GM18502 (cell line): ENCODE results near the gene OS9.
A peak's percentile ranks its signal among the peaks of the same experiment; 100 is the strongest.
"Not testable (repeated sequence)": the region's sequence is repeated elsewhere in the genome, so short reads cannot be mapped to it uniquely, and the experiment has no call there.

Experiments used
- ATAC-seq: cut with Tn5 transposase; IDR thresholded peaks from one replicate; pipeline ENCODE4 v1.9.1; 2021; ENCODE audit warnings: mild to moderate bottlenecking; ENCODE audit not compliant: unreplicated experiment, poor library complexity

The OS9 gene

DNA sequence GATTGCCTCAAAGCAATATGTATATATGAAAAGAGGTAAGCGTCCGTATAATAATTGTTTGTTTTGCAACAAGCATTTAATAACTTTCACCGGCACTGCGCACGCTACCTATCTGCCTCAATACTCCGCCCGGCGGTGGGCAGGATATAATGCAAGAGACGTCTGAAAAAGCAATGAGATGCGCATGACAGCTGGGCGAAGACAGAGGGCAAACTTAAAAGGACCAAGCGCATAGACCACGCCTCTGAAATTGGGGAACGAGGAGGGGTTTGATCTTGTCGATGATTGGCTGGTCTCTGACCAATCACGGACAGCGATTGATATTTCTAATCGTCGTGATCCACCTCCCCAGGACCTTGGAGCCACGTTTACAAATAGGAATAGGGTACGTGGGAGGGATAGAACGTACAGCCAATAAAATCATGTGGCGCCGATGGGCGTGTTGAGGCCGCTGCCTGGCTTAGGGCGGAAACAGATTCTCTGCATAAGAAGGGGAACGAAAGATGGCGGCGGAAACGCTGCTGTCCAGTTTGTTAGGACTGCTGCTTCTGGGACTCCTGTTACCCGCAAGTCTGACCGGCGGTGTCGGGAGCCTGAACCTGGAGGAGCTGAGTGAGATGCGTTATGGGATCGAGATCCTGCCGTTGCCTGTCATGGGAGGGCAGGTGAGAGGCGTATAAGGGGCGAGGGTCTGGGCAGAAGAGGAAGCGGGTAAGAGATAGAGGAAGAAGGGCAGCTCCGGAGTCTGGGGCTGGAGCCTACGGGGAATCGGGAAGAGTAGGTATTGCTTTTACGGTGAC is at the start of gene OS9:
Gene OS9 (plus strand): TSS at position 474 of the 800 bp plus-strand sequence. CDS start 30 bp downstream, at position 504.
- peak; percentile 97 for ATAC-seq

DNA sequence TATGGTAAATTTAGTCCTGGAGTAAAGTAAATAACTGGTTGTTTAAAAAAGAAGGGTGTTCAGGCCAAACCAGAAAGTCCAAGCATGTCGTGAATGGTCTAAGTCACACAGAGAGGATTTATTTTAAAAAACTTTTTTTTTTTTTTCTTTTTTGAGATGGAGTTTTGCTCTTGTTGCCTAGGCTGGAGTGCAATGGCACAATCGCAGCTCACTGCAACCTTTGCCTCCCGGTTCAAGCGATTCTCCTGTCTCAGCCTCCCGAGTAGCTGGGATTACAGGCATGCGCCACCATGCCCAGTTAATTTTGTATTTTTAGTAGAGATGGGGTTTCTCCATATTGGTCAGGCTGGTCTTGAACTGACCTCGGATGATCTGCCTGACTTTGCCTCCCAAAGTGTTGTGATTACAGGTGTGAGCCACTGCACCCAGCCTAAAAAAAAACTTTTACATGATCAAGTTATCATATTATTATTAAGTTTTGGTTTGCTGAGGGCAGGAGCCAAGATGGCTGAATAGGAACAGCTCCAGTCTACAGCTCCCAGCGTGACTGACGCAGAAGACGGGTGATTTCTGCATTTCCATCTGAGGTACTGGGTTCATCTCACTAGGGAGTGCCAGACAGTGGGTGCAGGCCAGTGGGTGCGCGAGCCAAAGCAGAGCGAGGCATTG is 47.8 kb upstream of the OS9 start:
- ATAC-seq: not testable (repeated sequence)

DNA sequence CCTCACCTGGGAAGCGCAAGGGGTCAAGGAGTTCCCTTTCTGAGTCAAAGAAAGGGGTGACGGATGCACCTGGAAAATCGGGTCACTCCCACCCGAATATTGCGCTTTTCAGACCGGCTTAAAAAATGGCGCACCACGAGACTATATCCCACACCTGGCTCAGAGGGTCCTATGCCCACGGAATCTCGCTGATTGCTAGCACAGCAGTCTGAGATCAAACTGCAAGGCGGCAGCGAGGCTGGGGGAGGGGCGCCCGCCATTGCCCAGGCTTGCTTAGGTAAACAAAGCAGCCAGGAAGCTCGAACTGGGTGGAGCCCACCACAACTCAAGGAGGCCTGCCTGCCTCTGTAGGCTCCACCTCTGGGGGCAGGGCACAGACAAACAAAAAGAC is 47.3 kb upstream of the OS9 start:
- ATAC-seq: not testable (repeated sequence)

- no peak for ATAC-seq
These were observed 39.9 kb upstream of the OS9 start for GRCh38 chr12:57654042-57654441.

GRCh38 chr12:57655541-57656240 is 38.2 kb upstream of the OS9 start:
- no peak for ATAC-seq

GRCh38 chr12:57656408-57656807 is 37.5 kb upstream of the OS9 start:
- not testable (repeated sequence) for ATAC-seq

DNA sequence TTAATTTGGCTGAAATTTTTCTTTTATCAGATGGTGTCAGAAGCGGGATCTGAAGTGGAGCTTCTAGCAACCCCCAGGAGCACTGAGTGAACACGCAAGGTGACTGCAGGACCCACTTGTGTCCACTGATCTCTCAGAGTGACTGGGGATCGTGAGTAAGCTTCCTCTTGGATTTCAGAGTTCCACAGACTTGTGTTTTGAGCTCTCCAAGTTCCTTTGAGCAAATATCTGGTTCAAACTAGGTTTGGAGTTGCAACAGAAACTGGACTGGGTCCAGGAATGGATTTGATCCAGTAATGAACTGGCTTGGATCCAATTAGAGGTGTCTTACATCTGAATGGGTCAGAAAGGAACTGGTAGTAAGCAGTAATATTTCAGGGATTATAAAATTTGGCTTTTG is 36.2 kb upstream of the OS9 start:
- no peak for ATAC-seq

GRCh38 chr12:57658890-57659289 is 35.0 kb upstream of the OS9 start:
- no peak for ATAC-seq

DNA sequence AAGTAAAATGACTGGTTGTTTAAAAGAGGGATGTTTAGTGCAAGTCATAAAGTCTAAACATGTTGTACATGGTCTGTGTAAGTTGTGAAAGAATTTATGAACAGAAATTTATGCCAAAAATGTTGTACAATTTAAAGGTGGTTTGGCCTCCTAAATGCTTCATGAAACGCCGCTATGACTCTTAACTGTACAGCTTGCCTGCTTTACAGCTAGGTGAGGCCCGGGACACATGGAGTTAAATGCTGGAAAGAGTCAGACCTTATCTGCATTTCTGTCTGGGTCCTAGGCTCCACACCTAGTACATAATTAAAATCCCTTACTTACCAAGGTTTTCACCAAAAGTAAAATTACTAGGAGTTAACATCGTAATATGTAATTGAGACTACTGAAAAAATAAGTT is 32.6 kb upstream of the OS9 start:
- no peak for ATAC-seq

GRCh38 chr12:57665066-57665820 is 28.7 kb upstream of the OS9 start:
- ATAC-seq: not testable (repeated sequence)

DNA sequence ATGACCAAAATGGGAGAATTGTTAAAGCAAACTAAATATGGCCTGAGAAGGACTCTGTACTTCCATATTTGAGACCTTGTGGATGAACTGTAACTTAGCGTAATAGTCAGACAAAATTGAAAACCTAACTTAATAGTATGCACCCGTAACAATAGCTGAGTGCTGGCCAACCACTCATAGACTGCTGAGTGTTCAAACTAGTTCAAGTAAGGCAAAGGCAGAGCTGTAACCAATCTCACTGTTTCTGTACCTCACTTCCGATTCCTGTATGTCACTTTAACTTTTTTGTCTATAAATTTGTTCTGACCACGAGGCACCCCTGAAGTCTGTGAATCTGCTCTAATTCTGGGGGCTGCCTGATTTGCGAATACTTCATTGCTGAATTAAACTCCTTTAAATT is 27.0 kb upstream of the OS9 start:
- ATAC-seq: no peak

GRCh38 chr12:57669691-57670090 is 24.2 kb upstream of the OS9 start:
- ATAC-seq: not testable (repeated sequence)

DNA sequence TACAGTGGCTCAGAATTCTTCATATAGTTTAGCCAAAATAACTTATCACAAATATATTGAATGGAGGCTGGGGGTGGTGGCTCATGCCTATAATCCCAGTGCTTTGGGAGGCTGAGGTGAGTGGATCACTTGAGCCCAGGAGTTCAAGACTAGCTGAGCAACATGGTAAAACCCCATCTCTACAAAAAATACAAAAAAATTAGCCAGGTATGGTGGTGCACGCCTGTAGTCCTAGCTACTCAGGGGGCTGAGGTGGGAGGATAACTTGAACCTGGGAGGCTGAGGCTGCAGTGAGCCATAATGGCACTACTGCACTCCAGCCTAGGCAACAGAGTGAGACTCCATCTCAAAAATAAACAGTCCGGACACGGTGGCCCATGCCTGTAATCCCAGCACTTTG is 22.1 kb upstream of the OS9 start:
- ATAC-seq: not testable (repeated sequence)

GRCh38 chr12:57672801-57673200 is 21.1 kb upstream of the OS9 start:
- ATAC-seq: no peak

DNA sequence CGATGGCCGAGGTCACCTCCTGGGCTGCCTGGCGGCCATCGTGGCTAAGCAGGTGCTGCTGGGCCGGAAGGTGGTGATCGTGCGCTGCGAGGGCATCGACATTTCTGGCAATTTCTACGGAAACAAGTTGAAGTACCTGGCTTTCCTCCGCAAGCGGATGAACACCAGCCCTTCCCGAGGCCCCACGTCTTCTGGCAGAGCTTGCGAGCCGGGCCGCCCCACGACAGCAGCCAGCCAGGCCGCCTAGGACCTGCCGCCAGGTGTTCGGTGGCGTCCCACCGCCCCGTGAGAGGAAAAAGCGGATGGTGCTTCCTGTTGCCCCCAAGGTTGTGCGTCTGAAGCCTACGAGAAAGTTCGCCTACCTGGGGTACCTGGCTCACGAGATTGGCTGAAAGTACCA is 19.2 kb upstream of the OS9 start:
- no peak for ATAC-seq

GRCh38 chr12:57677947-57678346 is 16.0 kb upstream of the OS9 start:
- not testable (repeated sequence) for ATAC-seq

DNA sequence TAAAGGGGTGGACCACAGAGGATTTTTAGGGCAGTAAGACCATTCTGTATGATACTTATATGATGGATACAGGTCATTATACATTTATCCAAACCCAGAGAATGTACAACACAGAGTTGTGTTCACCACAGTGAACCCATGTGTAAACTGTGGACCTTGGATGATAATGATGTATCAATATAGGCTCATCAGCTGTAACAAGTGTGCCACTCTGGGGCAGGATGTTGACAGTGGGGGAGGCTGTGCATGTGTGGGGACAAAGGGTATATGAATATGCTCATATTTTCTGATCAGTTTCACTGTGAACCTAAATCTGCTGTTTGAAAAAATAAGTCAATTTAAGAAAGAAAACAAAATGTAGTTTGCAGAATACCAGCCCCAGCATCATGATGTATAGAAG is 14.2 kb upstream of the OS9 start:
- no peak for ATAC-seq

DNA sequence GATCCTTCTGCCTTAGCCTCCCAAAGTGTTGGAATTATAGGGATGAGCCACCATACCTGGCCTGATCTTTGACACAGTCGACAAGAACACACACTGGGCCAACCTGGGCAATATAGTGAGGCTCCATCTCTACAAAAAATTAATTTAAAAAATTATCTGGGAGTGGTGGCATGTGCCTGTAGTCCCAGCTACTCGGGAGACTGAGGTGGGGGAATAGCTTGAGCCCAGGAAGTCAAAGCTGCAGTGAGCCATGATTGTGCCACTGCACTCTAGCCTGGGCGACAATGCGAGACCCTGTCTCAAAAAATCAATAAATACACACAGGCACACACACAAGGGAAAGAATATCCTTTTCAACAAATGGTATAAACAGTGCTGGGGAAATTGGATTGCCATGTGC is 6.1 kb upstream of the OS9 start:
- no peak for ATAC-seq

DNA sequence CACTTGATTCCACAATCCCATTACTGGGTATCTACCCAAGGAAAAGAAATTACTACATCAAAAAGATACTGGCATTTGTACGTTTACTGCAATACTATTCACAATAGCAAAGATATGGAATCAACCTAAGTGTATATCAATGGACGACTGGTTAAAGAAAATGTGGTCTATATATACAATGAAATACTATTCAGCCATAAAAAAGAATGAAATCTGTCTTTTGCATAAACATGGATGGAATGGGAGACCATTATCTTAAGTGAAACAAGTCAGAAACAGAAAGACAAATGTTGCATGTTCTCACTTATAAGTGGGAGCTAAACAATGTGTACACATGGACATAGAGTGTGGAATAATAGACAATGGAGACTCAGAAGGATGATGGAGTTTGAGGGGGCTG is 5.0 kb upstream of the OS9 start:
- no peak for ATAC-seq

DNA sequence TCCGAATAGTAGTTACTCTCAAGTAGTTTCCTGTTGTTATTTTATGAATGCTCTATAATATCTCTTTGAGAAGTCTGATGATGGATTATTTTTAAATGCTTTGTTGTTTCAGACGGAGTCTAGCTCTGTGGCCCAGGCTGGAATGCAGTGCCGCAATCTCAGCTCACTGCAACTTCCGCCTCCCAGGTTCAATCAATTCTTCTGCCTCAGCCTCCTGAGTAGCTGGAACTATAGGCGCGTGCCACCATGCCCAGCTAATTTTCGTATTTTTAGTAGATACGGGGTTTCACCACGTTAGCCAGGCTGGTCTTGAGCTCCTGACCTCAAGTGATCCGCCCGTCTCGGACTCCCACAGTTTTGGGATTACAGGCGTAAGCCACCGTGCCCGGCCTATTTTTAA is 1.4 kb upstream of the OS9 start:
- no peak for ATAC-seq

GRCh38 chr12:57693317-57693658 is 644 bp upstream of the OS9 start:
- no peak for ATAC-seq
